B cell (primary cell): ENCODE results near the gene HARBI1. TPM values are rescaled to one million over a fixed set of nuclear protein-coding genes. Genes with fewer than 3 reads are reported as not detected.

Experiments
- ATAC-seq: fragments of 200-7000 bp; cut with Tn5 transposase; one replicate; pipeline ENCODE4 v1.10.0; 2021; ENCODE audit warnings: low read depth, mild to moderate bottlenecking, moderate number of reproducible peaks, moderate library complexity
- CTCF ChIA-PET: fragments of 350-600 bp; sonication (Branson Sonifier 250); formaldehyde crosslinking; loops from one replicate; lab custom pipeline; 2021; ENCODE audit warnings: antibody characterized with exemption, inconsistent platforms; lab: Charles Lee
- POLR2A ChIA-PET: fragments of 350-600 bp; sonication (Branson Sonifier 250); formaldehyde crosslinking; loops from one replicate; lab custom pipeline; 2021; ENCODE audit warnings: antibody characterized with exemption; lab: Charles Lee
- DNase-seq: peaks from one replicate; pipeline ENCODE4 v3.0.0; 2013
- H2AFZ ChIP-seq: 2 replicates; pipeline ENCODE4 v1.6.1; 2012; ENCODE audit warnings: mild to moderate bottlenecking, low read depth, low read length; ENCODE audit not compliant: insufficient read depth, poor library complexity, severe bottlenecking
- H3K27ac ChIP-seq, 2 donors: 1 replicate in 1 of 2; 2 replicates in 1 of 2; pipeline ENCODE4 v1.5.1; 2012 to 2013; ENCODE audit warnings: low read length in 2 of 2, mild to moderate bottlenecking in 2 of 2, moderate library complexity in 1 of 2
- H3K27me3 ChIP-seq, 4 experiments: fragments of 200-600 bp in 1 of 4; sonication (generic) in 1 of 4; replicated peaks in 1 of 4; 1 replicate in 2 of 4; 2 replicates in 2 of 4; pipeline versions ENCODE4 v1.6.1 to v1.7.0; 2013 to 2016; ENCODE audit warnings: low read length in 3 of 4, mild to moderate bottlenecking in 2 of 4, mixed read lengths in 1 of 4, moderate library complexity in 1 of 4; ENCODE audit not compliant: insufficient read depth in 4 of 4, control insufficient read depth in 3 of 4; ENCODE audit errors: control extremely low read depth in 1 of 4
- H3K36me3 ChIP-seq, 2 experiments: replicated peaks in 1 of 2; 1 replicate in 1 of 2; 2 replicates in 1 of 2; pipeline versions ENCODE4 v1.6.1 to v1.7.1; 2013; ENCODE audit warnings: low read length in 1 of 2; ENCODE audit not compliant: insufficient read depth in 2 of 2, control insufficient read depth in 1 of 2; ENCODE audit errors: control extremely low read depth in 1 of 2, extremely low read depth in 1 of 2
- H3K4me1 ChIP-seq, 2 donors: fragments of 200-600 bp in 1 of 2; sonication (generic) in 1 of 2; 1 replicate in 1 of 2; 2 replicates in 1 of 2; pipeline versions ENCODE4 v1.5.1 to v1.6.1; 2013 to 2017; ENCODE audit warnings: low read length in 2 of 2; ENCODE audit not compliant: control insufficient read depth in 2 of 2, insufficient read depth in 2 of 2
- H3K4me2 ChIP-seq: replicated peaks from 2 replicates; pipeline ENCODE3; 2012; ENCODE audit warnings: mild to moderate bottlenecking, low read depth, low read length; ENCODE audit not compliant: poor library complexity, severe bottlenecking
- H3K4me3 ChIP-seq, 5 experiments: fragments of 200-600 bp in 1 of 5; sonication (generic) in 1 of 5; 1 replicate in 3 of 5; 2 replicates in 2 of 5; pipeline versions ENCODE4 v1.5.1 to v1.7.0; 2011 to 2016; ENCODE audit warnings: low read length in 4 of 5, mild to moderate bottlenecking in 4 of 5, low read depth in 2 of 5, control low read depth in 1 of 5, moderate library complexity in 1 of 5; ENCODE audit not compliant: insufficient read depth in 1 of 5; ENCODE audit errors: control extremely low read depth in 1 of 5, extremely low read depth in 1 of 5
- H3K79me2 ChIP-seq: fragments of 200-600 bp; sonication (generic); one replicate; pipeline ENCODE4 v1.6.0; 2016; ENCODE audit warnings: low read length; ENCODE audit not compliant: control insufficient read depth, insufficient read depth
- H3K9ac ChIP-seq: fragments of 200-600 bp; sonication (generic); 2 replicates; pipeline ENCODE4 v1.6.1; 2017; ENCODE audit warnings: mild to moderate bottlenecking, low read length, moderate library complexity
- H3K9me3 ChIP-seq, 3 donors: one replicate each; pipeline versions ENCODE4 v1.6.1 to v1.7.1; 2013; ENCODE audit warnings: low read length in 2 of 3; ENCODE audit not compliant: control insufficient read depth in 2 of 3, insufficient read depth in 1 of 3; ENCODE audit errors: control extremely low read depth in 1 of 3
- H4K20me1 ChIP-seq: 2 replicates; pipeline ENCODE4 v1.6.0; 2012; ENCODE audit warnings: mild to moderate bottlenecking, low read length; ENCODE audit not compliant: insufficient read depth, control insufficient read depth, poor library complexity, severe bottlenecking
- H3K27ac Mint-ChIP-seq: one replicate; pipeline ENCODE4 v1.8.0; 2021; ENCODE audit warnings: mixed read lengths
- H3K27me3 Mint-ChIP-seq: one replicate; pipeline ENCODE4 v1.8.0; 2021; ENCODE audit warnings: mixed read lengths
- H3K4me1 Mint-ChIP-seq: one replicate; pipeline ENCODE4 v1.8.0; 2021; ENCODE audit warnings: mixed read lengths
- H3K4me3 Mint-ChIP-seq: one replicate; pipeline ENCODE4 v1.8.0; 2021; ENCODE audit warnings: mixed read lengths
- H3K9me3 Mint-ChIP-seq: one replicate; pipeline ENCODE4 v1.8.0; 2022; ENCODE audit warnings: mixed read lengths; ENCODE audit not compliant: insufficient read depth
- EZH2 ChIP-seq: IDR thresholded peaks from 2 replicates; pipeline ENCODE4 v1.6.1; 2012; ENCODE audit warnings: borderline replicate concordance, low read depth, mild to moderate bottlenecking, moderate library complexity, low read length; ENCODE audit not compliant: insufficient read depth, poor library complexity, severe bottlenecking
- WGBS: methylation state at CpG from one replicate; pipeline ENCODE4 v1.1.5; 2013; ENCODE audit warnings: missing lambda C conversion rate; ENCODE audit not compliant: insufficient coverage; 5-methylcytosine and 5-hydroxymethylcytosine counted together
- intact Hi-C: fragments of 100-400 bp; cut with micrococcal nuclease; formaldehyde crosslinking; loops from one replicate; pipeline ENCODE4 v1.10.0; 2022
- polyA plus RNA-seq: library from polyadenylated mRNA; depleted of rRNA; stranded (reverse); fragments of >200 nt; gene quantifications from 2 replicates; pipeline ENCODE4 v1.2.3, GENCODE V29; 2012
- total RNA-seq, 2 donors: library from RNA; stranded (reverse); fragments of 120-200 nt in 1 of 2; gene quantifications; 1 replicate in 1 of 2; 2 replicates in 1 of 2; pipeline versions ENCODE4 v1.2.3 to v1.2.4, GENCODE V29; 2013 to 2022
- TF ChIP-seq, protein P1 (sequence below): fragments of 200-600 bp; IDR thresholded peaks from one replicate; pipeline ENCODE4 v1.8.0; 2022; ENCODE audit warnings: antibody characterized with exemption, mild to moderate bottlenecking

The HARBI1 gene
- total and polyA plus RNA-seq, 2 donors (not counting 1 experiment from before 2014, with no cell fraction given) = 7.7 to 8.0 TPM

DNA sequence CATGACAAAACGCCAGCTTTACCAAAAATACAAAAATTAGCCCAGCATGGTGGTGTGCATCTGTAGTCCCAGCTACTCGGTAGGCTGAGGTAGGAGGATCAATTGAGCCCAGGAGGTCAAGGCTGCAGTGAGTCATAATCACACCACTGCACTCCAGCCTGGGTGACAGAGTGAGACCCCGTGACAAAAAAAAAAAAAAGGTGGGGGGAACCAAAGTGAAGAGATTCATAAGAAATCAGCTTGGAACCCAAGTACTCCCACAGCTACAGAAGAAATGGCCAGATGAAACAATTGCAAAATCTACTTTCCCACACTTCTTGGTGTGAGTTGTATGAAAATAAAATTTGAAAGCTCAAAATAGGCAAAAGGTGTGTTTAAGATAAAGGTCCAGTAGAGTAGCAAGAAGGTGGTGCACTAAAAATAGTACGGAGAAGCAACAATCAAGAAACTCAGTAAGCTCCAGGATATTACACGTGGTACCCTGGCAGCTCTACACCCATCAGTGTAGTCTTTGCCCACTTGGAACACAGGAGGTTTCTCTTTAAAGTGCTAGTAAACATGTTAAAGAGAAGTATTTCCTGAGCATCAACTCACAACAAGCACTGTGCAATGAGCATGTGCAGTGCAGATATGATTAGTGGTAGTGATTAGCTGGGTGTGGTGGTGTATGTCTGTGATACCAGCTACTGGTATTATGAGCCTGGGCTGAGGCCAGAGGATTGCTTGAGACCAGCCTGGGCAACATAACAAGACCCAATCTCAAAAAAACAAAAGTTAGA lies 5.3 kb downstream of the HARBI1 start:
- H3K9ac ChIP-seq = no peak overlapping the region
- WGBS = no CpG with 5 or more reads among the region's 5 CpGs
- intact Hi-C loops = no loop called here
- Mint-ChIP-seq H3K27me3 (no peaks in the 10 kb centered on the region), H3K9me3 (no peaks in the 10 kb centered on the region), H3K4me3 (no peak overlapping the region), H3K4me1 (peaks cover 6% of the 10 kb centered on the region), H3K27ac (no peak overlapping the region)
- no peak overlapping the region for H3K4me2 ChIP-seq
- H3K79me2 ChIP-seq = peaks cover 16% of the 10 kb centered on the region
- no peaks in the 10 kb centered on the region for H3K27me3 ChIP-seq
- H3K27ac ChIP-seq = no peak overlapping the region
- H3K4me3 ChIP-seq = no peak overlapping the region
- DNase-seq (no peak), ATAC-seq (no peak)
- CTCF ChIA-PET = interaction anchor here (0.7 to 0.8 kb wide), 3 partner anchors 25 to 255 kb away, joined by 3 to 4 read pairs (median 4); no protein-coding TSS in a partner anchor
- H2AFZ ChIP-seq = no peak overlapping the region
- H3K9me3 ChIP-seq = no peaks in the 10 kb centered on the region
- peaks cover 0 to 1% of the 10 kb centered on the region in 2 experiments for H3K36me3 ChIP-seq
- peaks cover 5 to 7% of the 10 kb centered on the region in 2 donors for H3K4me1 ChIP-seq
- TF ChIP-seq EZH2 = no peak
- TF ChIP-seq, protein P1, sequence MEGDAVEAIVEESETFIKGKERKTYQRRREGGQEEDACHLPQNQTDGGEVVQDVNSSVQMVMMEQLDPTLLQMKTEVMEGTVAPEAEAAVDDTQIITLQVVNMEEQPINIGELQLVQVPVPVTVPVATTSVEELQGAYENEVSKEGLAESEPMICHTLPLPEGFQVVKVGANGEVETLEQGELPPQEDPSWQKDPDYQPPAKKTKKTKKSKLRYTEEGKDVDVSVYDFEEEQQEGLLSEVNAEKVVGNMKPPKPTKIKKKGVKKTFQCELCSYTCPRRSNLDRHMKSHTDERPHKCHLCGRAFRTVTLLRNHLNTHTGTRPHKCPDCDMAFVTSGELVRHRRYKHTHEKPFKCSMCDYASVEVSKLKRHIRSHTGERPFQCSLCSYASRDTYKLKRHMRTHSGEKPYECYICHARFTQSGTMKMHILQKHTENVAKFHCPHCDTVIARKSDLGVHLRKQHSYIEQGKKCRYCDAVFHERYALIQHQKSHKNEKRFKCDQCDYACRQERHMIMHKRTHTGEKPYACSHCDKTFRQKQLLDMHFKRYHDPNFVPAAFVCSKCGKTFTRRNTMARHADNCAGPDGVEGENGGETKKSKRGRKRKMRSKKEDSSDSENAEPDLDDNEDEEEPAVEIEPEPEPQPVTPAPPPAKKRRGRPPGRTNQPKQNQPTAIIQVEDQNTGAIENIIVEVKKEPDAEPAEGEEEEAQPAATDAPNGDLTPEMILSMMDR = no peak
- H4K20me1 ChIP-seq = no peaks in the 10 kb centered on the region
- POLR2A ChIA-PET = interaction anchor here (0.6 kb wide), 3 partner anchors 33 to 491 kb away, joined by 3 to 7 read pairs (median 3); no protein-coding TSS in a partner anchor

- no peaks in the 10 kb centered on the region for H3K4me1 Mint-ChIP-seq
- H3K4me3 Mint-ChIP-seq = no peak overlapping the region
- ATAC-seq (no peak), DNase-seq (no peak)
- TF ChIP-seq, protein P1 = no peak
- no peak for TF ChIP-seq EZH2
- H3K79me2 ChIP-seq = peaks cover 6% of the 10 kb centered on the region
- no peak overlapping the region for H3K9ac ChIP-seq
- H4K20me1 ChIP-seq = no peaks in the 10 kb centered on the region
- no CpG with 5 or more reads among the region's 6 CpGs for WGBS
- no peak overlapping the region for H2AFZ ChIP-seq
- no peak overlapping the region for H3K27ac Mint-ChIP-seq
- H3K9me3 Mint-ChIP-seq = no peaks in the 10 kb centered on the region
- H3K27me3 ChIP-seq = no peaks in the 10 kb centered on the region
- H3K4me3 ChIP-seq = no peak overlapping the region
- H3K27me3 Mint-ChIP-seq = no peaks in the 10 kb centered on the region
- ChIA-PET CTCF (interaction anchor here (1.3 kb wide), 1 partner anchor 9 kb away, joined by 3 read pairs; no protein-coding TSS in a partner anchor), POLR2A (no interaction called here)
- no peaks in the 10 kb centered on the region for H3K4me1 ChIP-seq
- no peak overlapping the region for H3K4me2 ChIP-seq
- H3K9me3 ChIP-seq = peaks cover 0 to 2% (median 0%) of the 10 kb centered on the region in 3 donors
- peaks cover 0 to 1% of the 10 kb centered on the region in 2 experiments for H3K36me3 ChIP-seq
- intact Hi-C loops = no loop called here
- no peak overlapping the region for H3K27ac ChIP-seq
Measured at GRCh38 chr11:46609386-46609785, 7.6 kb downstream of the HARBI1 start.
